ENCODE results near the gene DYSF.

The DYSF gene

DNA sequence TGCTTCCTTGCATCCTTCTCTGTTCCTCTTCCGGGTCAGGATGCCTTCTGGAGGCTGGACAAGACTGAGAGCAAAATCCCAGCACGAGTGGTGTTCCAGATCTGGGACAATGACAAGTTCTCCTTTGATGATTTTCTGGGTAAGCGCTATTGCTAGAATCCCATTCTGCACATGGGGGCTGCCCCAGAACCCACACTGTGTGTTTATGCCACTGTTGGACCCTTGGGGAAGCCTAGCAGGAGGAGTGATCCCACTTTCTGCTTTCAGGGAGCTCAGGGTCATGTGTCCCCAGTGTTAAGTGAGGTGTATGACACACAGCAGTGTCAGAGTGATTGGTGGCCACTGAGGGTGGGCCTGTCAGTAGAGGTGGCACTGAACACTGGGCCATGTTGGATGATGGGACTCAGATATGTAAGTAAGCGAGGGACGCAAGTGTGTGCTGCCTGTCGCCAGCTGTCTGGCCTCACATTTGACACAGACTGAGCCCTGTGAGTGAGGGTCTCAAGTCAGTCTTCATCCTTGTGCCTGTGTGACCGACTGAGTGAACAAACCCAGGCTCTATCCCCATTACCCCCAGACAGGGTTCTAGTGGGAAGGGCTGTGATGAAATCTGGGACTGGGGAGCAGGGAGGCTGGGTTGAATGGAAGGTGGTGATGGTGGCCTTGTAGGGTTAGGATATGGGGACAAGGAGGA, 220.9 kb downstream of the DYSF start:
- DNase-seq (ENCODE audit: low spot score) = no peak

GRCh38 chr2:71675296-71675695, 221.9 kb downstream of the DYSF start:
- DNase-seq (ENCODE audit: low spot score) = no peak

GRCh38 chr2:71678874-71679273, 225.5 kb downstream of the DYSF start:
- DNase-seq (ENCODE audit: low spot score) = no peak

GRCh38 chr2:71679491-71679890, 226.1 kb downstream of the DYSF start:
- no peak for DNase-seq (ENCODE audit: low spot score)

- DNase-seq (ENCODE audit: low spot score) = no peak
Observed at GRCh38 chr2:71680925-71681324, 227.6 kb downstream of the DYSF start.

- no peak for DNase-seq (ENCODE audit: low spot score)
Observed at GRCh38 chr2:71681626-71682025, 228.3 kb downstream of the DYSF start.

- DNase-seq (ENCODE audit: low spot score) = no peak
Observed at GRCh38 chr2:71682341-71682740, 229.0 kb downstream of the DYSF start.

GRCh38 chr2:71683070-71683469, 229.7 kb downstream of the DYSF start:
- DNase-seq (ENCODE audit: low spot score) = no peak

DNA sequence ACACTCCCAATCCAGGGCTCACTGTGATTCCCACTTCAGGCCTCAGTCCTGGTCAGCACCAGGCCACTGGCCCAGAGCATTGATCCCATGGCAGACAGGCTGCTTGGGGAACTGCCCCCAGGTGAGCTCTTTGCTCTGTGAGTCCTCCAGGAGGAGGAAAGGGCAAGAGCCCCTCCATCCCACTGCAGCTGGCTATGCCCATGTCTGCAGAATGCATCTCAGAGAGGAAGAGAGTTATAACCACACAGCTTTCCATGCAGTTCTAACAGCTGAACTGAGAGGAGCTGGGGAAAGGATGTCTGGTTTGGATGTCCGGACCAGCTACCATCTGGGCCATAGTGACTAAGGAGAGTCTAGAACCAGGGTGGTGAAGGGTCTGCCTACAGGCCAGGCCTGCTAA, 230.3 kb downstream of the DYSF start:
- DNase-seq (ENCODE audit: low spot score) = no peak

DNA sequence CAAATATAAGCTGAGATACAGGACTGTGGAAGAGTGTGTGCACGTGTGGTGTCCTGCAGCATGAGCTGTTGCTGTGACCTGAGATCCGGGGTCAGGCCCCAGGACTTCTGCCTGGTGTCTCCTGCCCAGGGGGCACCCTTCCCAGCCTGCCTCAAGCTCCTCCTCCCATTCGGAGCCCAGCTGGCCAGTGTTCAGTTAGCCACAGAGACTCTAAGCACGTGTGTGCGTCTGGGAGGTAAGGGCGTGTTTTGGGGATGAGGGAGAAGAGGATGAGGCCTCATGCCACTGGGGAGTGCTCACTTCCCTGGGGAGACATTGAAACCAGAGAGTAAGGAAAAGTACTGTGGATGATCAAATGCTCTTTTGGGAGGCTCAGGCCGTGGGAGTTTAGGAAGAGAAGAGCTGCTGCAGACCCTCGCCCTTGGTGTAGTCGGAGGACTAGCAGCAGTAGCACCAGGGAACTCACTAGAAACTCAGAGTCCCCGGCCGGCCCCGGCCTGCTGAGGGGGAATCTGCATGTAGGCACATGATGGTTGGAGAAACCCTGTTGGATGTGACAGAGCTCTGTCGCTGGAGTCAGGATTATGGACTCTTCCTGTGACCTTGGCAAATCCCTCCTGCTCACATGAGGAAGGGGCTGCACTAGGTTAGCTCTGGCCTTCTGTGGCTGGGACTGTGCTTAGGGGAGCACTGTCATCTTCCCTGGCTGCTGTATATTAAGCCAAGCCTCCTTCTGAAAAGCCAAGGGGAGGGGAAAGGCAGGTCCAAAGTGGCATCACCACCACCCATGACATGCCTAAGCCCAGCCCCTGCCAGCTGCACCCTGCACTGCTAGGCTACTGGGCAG, 231.1 kb downstream of the DYSF start:
- no peak for DNase-seq (ENCODE audit: low spot score)

GRCh38 chr2:71685073-71685848, 231.9 kb downstream of the DYSF start:
- no peak for DNase-seq (ENCODE audit: low spot score)

- no peak for DNase-seq (ENCODE audit: low spot score)
Observed at GRCh38 chr2:71685941-71686611, 232.7 kb downstream of the DYSF start.

- DNase-seq (ENCODE audit: low spot score) = no peak
Observed at GRCh38 chr2:71686781-71687180, 233.4 kb downstream of the DYSF start.

DNA sequence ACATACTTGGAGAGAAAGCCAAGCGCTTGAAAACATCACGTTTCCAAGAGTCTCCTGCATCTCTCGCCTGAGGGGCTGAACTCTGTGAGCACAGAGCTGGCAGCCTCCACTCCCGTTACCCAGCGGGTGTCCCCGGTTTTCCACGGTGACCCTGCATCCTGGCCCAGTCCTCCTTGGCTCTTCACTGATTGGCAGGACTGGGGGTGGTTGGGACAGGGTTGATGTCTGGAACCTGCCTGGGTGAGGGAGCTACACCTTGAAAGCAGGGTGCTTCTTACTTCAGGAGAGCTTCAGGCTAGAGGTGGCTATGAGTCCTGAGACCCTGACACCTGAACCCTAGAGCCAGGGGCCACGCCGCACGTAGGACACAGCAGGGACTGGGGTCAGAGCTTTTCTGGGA, 234.1 kb downstream of the DYSF start:
- DNase-seq (ENCODE audit: low spot score) = no peak

GRCh38 chr2:71688530-71688929, 235.2 kb downstream of the DYSF start:
- no peak for DNase-seq (ENCODE audit: low spot score)

DNA sequence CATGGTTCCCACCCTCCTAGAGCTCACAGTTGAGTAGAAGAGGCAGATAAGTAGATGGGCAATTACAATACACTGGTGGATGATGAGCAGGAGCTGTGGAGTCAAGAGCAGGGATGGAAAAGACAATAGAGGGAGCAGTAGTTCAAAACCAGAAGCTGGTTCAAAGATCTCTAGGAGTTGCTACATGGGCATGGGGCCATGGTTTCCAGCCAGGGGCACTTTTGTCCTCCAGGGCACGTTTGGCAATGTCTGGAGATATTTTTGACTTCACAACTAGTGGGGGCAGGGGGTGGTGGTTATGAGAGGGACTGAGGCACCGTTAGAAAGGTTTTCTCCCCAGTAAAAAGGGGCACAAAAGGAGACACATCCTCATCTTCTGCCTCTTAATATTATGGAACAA, 236.0 kb downstream of the DYSF start:
- DNase-seq (ENCODE audit: low spot score) = no peak

DNA sequence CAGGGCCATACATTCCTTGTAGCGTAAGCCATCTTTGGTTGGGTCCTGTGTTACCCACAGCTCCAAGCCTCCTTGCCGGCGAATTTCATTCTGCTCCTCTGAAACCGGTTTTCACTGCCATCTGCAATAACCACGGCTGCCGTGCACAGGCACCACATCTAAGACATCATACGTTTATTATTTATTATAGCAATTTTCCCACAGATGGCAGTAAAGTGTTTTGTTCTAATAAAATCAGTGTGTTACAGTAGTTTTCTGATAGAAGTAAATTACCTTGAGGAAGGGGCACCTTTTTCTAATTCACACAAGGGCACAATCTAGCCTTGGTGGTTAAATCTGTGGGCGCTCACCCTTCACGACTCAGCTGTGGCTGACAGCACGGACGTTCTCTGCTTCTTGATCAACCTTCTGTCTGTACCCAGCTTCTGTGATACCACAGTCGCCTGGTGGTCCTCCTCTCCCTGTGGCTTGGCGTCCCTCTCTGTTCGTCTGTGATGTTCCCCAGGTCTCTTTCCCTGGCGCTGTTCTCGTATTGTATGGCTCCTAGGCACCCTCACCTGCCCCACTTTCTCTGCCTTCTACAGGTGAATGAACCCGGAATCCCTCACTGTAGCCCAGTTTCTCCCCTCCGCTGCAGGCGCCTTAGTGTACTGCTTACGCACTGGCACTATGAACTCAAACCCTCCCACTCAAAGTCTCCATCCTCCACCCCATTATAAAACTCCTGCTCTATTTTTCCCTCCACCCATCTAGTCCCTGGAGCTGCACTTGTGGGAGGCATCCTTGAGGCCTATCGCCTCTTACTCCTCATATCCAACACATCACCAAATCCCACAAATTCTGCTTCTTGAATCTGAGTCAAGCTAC, 236.8 kb downstream of the DYSF start:
- DNase-seq (ENCODE audit: low spot score) = no peak

DNA sequence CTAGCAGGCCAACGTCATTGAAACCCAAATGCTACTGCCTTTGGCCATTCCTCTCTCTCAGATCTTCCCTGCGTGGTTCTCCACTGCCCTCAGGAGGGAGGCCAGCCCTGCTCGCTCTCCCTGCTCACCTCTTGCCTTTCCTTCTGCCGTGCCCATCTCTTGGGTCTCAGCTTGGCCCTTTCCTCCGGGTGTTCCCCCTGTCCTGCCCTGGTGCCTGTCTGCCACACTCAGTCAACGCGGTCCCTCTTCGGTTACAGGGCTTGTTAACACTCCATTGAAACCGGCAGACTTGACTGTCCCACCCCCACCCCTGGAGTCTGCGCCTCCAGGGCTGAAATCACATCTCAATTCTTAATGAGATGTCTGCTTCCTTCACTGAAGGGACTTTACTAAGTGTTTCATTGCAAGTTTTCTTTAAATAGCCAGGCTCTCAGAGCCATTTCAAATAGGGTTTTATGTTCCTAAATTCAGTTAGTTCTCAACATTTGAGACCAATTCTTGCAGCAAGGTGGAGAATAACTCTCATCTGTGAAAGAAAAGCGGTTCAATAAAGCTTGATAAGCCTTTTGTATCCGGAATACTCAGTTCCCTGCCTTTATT, 237.6 kb downstream of the DYSF start:
- DNase-seq (ENCODE audit: low spot score) = no peak

DNA sequence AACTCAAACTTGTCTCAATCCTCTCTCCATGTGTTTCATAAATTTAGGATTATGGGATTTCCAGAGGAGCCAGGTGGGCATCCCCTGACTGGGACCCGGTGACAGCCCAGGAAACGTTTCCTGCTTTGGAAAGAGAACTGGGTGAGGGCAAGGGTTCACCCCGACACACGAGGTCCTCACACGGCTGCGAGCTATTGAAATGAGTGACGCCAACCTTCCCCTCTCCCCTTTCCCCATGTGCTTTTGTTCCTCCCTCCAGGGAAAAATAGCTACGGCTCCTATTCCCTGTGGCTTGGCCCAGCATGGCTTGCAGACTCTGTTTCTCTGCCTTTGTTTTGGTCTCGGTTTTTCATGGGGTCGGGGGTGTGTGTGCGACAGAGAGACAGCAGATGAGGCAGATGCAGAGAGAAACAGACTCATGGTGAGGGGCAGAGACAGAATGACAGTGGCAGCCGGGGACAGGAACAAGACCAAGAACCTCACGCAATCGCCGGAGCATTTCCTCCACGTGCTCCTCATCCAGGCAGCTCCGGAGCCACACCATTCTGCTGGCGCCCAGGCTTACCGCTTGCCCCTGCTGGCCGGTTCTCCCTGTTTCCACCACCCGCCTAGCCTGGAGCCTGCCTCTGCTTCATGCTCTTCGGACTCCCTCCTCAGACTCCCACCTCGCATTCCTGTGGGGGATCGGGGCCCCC, 238.5 kb downstream of the DYSF start:
- no peak for DNase-seq (ENCODE audit: low spot score)

DNA sequence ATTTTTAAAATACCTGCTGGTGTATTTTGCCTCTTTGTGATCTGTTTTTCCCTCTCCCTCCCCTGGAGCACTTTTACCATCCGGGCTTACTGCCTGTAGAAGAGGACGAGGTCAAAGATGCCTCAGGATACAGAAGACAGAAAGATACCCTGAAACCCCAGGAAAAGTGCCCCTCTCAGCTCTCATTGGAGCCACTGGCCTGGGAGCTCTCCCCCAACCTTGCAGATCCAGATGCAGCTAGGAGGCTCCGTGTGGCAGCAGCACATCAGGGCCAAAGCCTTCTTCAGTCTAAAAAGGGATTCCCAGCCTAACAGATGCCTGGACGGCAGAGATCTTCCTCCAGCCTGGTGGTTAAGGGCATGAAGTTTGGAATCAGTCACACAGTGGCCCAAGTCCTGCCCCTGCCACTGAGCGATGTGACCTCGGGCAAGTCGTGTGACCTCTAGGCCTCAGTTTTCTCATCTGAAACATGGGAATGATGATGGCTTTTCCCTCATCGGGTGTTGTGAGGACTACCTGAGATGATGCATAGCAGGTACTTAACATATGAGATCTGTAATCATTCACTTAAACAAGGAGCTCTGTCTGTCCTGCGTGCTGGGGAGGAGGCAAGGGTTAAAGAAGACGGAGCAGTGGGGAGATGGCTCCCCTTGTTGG, 239.4 kb downstream of the DYSF start:
- DNase-seq (ENCODE audit: low spot score) = no peak

Measured in germinal center (tissue), 1 donor.